NCI-H1694 (cell line): Measurements from ENCODE around the gene SDHB.
A peak's percentile ranks its signal among the peaks of the same experiment; 100 is the strongest.

Experiments
- DNase-seq: peaks from one replicate; lab custom pipeline; 2025; lab: John Stamatoyannopoulos, UW

The SDHB gene

DNA sequence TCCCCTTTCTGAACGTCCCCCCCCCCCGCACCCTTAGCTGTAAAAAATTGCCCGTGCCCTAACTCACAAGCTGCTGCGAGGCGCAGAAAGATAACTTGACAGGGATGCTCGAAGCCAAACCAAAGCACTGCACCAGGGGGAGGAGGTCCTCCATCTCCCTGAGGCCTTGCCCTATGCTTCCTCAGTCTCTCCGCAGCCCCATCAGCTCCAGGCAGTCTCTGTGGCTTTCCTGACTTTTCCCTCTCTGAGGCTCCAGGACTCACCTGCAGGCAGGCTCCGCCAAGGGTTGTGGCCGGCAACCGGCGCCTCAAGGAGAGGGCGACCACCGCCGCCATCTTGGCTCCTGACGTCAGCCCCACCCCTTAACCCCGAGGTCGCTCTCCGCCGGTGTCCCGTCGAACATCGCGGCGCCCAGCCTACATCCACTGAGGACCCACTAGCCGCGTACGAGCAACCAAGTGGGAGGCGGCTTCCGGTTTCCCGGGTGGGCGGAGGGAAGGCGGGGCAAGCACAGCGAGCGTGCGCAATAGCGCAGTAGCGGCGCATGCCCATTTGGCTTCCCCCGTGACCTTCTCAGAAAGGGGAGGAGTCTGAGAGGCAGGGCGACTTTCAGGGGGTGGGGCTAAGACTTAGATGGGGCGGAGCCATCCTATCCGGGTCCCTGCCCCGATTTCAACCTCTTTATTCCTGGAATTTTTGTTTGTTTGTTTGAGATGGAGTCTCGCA lies at the start of gene SDHB:
SDHB (minus strand) TSS at position 348 of the 726 bp plus-strand sequence; CDS start at position 335, 13 bp downstream.
- DNase-seq = peak; percentile 92

DNA sequence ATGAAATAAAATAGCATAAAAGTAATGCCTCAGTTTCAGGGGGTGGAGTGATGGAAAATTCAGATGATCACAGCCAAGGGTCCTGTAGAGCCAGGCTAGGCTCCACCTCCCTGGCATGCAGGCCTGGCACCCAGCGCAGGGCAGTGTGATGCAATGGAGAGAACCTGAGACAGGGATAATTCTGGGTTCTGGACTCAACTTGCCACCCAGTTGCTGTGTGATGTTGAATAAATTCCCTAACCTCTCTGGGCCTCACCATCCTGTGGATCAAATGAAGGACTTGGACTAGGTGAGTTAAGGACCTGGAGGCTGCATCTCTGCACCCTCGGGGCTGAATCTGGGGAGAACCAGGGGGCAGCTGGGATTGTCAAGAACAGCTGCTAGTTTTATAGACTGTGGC lies 48.4 kb upstream of the SDHB start:
- DNase-seq = no peak

DNA sequence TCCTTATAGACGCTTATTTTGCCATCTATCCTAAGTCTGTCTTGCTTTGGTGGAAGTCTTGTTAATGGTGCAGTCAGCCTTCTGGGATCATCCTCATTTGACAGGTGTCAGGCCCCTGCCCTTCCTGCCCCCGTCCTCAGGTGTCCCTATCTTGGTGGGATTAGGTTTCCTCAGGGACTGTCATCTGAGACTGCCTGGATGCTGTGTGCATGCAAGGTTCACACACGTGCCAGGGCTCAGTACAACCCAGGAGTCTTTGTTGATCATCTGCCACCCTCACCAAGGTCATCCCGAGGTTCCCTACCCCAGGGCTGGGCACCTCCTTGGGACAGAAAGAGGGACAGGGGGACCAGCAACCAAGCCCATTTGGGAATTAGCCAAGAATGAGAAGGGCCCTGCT lies 47.4 kb upstream of the SDHB start:
- no peak for DNase-seq

DNA sequence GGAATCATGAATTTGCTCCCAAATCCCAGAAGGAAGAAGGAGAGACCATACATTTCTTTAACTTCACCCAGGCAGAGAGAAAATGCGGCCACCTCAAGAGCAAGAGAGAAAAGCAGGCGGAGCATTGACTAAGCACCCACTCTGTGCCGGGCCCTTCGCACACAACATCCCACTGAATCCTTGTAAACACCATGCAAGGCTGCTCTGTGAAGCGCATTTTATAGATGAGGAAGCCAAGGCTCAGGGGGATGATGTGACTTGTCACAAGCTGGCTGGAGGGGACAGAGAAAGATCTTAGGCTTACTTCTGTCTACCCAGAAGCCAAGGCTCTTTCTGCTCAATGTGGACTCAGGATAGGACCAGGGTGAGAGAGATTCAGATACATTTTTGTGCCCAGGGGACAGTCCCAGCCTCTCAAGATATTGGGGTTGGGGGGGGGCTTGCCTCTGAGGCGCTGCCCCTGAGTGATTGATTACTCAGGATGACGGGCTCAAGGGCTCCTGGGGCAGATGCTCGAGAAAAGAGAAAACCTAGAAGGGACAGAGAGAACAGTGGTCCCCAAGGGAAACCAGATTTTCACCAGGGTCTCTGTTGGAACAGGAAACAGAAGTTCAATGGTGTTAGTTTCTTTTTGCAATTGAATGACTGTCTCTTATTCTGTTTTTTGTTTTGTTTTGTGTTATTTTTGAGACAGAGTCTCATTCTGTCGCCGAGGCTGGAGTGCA lies 45.9 kb upstream of the SDHB start:
- DNase-seq = no peak

DNA sequence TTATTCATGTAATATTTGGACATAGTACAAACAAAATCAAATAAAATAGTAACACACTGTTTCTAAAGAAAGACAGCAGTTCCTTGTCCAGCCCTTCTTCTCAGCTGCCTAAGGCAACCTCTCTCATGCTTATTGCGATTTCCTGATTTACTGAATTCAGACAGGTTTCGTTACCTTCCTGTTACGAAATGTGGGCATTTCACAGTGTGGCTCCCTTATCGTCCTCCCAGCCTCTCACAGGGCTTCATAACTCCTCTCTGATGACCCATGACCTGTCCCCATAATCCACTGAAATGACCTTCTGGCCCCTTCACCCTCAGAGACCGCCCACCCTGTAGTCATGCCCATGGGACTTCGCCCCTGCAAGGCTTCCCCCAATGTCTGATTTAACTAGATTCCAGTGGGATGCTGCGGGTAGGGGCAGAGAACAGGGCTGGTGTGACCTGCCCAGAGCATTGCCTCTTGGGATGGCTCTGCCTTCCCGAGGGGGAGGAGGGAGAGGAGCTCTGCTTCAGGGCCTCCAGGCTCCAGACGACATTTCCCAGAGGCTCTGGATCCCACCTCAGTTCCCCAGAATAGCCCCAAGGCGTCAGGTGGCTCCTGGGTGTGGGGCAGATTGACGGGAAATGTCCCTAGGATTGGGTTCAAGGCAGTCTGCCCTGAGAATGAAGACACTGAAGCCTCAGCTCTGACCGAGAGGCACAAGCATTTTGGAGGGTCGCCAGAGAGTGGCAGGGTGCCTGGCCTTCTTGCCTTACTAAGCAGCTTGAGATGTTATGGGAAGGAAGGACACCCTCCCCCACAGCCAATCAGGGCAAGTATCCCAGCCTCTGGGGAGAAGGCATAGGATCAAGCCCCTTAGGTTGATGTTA lies 44.9 kb upstream of the SDHB start:
- DNase-seq = no peak

DNA sequence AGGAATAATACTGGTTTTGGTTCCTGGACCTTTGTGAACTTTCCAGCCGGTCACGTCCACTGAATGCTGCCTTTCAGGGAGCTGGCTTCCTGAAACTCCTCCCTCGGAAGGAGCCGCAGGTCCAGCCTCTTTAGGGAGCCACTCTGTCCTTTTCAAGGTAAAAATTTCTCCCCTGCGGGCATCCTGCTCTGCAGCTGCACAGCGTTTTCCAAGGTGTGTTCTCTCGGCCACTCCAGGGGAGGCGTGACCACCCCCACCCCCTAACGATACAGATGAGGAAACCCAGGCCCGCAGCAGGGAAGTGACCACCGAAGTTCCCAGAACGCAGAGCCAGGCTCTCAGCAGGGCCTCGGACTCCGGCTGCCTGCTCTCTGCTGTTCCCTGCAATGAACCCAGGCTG lies 44.0 kb upstream of the SDHB start:
- DNase-seq = no peak

DNA sequence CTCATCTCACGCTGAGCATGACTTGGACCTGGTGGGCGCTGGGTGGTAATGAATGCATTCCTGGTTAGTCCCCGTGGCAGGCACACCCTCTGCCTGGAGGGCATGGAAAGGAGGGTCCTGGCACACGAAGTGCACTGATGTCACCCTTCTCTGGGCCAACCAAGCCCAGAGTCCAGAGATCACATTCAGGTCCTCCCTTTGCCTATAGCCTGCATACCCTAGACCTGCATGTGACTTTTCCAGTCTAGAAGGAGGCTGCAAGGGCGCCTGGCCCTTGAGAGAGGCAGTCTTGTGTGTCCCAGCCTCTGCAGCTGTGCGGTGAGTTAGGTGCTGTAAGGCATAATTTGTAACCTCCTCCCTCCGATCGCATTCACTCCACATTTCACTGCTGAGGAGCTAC lies 43.3 kb upstream of the SDHB start:
- DNase-seq = no peak

DNA sequence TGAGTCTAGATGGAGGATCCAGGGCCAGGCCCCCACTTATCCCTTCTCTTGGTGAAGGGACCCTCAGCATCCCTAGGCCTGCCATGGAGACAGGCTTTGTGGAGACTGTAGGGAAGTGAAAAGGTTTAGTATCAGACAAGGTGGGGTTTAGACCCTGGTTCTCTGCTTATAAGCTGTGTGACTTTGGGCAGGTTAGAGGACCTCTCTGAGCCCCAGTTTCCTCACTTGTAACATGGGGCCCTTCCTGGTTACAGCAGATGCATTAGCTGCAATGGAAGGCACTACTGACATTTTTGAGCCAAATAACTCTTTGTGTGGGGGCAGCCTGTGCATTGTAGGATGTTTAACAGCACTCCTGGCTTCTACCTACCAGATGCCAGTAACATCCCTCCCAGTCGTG lies 42.8 kb upstream of the SDHB start:
- no peak for DNase-seq

DNA sequence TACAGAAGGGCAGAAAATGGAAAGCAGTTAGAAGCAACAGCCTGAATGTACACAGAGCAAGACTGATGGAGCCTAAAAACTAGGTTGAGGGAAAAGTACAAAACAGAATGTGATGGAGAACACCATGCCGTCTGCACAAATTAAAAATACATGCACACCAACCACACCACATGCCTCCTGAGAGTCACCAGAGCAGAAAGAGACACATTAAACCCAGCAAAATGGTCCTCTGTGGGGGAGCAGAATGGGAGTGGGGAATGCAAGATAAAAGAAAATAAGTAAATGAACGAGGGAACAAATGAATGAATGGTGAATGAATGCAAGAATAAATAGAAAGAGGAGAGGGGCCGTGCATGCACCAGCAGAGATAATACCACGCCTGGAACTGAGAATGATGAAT lies 41.3 kb upstream of the SDHB start:
- no peak for DNase-seq

DNA sequence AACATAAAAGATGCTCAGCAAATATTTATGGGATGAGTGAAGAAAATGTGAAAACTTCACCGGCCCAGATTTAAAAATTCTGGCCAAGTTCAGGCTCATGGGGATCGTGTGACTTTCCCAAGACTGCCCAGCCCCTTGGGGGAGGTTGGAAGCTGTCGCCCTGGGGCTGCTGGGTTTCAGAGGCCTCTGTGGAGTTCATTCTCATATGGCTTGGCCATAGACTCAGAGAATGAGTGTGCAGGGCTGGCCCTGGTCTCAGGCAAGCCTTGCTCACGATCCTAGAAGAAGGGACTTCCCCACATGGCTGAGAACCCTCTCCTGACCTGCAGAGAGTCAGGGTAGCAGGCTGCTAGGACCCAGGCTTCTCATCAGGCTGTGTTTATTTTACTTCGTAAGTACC lies 40.8 kb upstream of the SDHB start:
- no peak for DNase-seq

DNA sequence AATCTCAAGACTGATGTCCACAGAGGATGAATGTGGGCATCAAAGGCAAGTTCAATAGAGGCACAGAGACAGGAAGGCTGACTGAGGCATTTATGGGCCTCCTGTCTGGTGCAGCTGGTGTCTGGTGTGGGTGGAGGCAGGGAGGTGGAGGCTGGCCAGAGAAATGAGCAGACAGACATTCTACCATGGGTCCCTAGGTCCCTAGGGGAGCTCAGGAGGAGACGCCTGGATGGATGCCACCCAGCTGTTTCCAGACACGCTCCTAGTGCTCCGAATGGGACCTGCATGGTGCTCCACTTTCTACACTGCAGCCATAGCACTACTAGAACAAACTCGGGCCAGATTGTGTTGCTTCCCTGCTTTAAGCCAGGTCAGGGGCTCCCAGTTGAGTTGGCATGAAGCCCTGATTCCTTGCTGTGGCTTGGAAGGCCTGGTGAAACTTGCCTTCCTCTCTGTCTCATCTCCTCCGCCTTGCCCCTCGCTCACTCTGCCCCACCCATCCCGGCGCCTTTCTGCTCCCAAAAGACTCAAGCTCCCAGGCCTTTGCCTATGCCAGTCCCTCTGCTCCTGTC lies 40.1 kb upstream of the SDHB start:
- peak; percentile 41 for DNase-seq

DNA sequence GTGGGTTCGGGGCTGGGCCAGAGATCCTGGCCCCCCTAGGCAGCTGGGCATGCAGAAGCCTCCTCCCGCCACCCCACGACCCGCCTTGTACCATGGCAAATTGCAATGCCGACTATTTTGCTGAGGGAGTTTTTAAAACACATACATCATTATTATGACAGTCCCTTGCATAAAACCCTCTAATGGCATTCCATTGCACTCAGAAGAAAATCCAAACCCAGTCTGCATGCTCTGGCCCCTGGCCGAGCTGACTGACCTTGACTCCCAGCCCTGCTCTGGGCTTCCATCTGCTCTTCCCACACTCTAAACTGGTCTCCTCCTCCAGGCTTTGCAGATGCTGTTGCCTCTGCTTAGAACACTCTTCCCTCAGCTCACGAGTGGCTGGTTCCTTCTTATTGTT lies 37.4 kb upstream of the SDHB start:
- no peak for DNase-seq

DNA sequence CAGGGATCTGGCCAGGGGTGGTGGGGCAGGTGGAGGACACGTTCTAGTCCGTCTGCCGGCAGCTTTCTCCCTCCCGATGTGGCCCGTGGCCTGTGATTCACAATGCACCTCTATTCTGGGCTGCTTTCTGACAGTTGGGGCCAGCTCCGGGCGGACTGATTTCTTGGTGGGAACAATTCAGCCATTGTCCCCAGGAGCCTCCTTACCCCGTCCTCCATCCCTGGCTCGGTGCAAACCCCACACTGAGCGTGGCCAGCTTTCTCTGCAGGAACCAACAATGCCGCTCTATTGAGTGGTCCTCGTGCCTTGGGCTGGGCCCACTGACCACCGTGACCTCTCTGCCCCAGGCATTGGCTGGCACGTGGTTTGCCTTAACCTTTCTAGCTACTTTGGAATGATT lies 35.7 kb upstream of the SDHB start:
- DNase-seq = no peak

DNA sequence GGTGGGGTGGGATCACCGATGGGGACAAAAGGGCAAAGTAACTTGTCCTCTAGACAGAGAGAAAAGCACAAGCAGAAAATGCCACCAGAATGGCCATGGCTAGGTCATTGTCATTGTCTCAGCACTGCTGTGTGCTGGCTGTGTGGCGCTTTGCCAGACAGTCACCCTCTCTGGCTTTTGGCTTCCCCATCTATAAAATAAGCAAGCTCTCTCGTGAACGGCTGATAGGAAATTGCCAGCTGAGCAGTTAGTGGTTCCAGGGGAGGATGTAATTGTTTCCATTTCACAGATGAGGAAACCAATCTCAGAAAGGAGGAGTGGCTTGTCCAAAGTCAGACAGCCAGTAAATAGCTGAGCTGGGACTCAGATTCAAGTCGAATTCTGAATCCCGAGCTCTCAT lies 32.9 kb upstream of the SDHB start:
- DNase-seq = no peak

DNA sequence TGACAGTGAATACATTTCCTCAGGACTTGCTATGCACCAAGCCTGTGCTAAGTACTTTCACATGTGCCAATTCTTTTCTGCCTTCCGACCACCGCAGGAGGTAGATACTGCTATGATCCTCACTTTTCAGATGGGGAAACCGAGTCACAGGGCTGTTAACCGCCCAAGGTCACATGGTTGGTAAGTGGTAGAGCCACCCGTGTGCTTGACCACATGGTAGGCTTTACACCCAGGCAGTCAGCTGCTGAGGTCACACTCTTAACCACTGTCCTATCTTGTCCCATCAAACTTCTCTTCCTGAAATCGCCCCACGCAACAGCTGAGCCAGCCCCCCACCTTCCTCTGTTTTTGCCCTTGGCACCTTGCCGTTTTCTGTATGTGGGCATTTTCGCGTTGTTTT lies 31.0 kb upstream of the SDHB start:
- DNase-seq = no peak

DNA sequence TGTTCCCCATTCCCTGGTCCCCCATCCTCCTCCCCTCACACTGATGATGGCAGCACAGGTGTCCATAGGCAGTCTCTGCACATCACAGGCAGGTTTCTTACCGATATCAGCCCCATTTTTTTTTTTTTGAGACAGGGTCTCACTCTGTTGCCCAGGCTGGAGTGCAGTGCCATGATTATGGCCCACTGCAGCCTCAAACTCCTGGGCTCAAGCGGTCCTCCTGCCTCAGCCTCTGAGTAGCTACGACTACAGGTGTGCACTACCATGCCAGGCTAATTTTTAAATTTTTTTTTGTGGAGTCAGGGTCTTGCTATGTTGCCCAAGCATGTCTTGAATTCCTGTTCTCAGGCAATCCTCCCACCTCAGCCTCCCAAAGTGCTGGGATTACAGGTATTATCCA lies 28.9 kb upstream of the SDHB start:
- no peak for DNase-seq

DNA sequence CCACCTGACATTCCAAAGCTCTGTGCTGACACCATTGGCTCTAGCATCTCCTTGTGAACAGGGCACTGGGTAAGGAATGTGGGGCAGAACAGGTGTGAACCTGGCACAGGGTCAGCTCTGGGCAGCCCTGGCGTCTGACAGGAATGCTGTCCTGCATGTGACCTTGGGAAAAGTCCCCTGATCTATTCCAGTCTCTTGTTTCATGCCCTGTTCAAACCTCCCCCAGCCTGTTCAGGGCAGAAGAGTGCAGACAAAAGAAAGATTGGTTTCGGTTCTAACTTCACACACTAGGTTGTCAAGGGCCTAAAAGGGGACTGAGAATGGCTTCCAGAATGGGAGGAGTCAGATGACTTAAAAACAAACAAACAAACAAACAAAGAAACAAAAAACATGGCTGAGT lies 27.6 kb upstream of the SDHB start:
- no peak for DNase-seq

DNA sequence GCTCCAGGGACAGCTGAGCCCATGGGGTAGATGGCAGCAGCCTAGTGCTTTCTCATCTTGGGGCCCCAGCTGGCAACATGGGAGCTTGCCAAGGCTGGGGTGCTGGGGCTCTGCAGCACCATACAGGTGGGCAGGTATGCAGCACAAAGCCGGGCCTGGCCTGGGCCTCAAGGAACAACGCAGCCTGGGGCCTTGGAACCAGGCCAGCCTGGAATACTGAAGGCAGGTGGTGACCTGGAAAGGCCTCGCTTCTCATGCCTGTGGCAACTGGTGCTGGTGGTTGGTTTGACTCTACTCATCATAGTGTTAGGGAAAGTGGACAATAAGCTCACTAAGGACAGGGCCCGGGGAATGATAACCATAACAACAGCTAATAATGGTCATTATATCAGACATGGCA lies 27.0 kb upstream of the SDHB start:
- no peak for DNase-seq

DNA sequence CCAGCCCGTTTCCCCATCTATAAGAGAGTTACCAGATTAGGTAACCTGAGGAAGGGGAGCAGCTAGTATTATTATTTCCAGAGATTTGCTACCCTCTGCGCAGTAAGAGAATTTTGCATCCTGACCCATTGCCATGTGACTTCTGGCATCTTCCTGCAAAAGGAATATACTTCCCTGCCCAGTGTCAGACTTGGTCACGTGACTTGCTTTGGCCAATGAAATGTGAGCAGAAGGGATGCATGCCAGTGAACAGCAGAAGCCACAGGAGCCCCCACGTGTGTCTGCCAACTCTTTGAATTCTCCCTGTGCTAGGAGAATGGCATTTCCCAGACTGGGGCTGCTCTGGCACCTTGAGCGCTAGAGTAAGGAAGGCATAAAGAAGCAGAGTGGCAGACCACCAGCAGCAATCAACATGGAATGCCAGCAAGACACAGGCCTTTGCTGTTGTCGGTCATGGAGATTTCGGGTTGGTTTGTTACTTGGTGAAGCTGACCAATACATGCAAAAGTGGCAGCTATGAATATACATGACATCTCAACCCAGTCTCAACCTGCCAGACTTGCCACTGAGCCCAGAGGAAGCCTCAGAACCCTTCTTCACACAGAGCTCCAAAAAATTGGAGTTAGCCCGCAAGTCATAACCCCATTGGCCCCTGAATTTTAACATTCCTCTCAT lies 26.4 kb upstream of the SDHB start:
- no peak for DNase-seq

DNA sequence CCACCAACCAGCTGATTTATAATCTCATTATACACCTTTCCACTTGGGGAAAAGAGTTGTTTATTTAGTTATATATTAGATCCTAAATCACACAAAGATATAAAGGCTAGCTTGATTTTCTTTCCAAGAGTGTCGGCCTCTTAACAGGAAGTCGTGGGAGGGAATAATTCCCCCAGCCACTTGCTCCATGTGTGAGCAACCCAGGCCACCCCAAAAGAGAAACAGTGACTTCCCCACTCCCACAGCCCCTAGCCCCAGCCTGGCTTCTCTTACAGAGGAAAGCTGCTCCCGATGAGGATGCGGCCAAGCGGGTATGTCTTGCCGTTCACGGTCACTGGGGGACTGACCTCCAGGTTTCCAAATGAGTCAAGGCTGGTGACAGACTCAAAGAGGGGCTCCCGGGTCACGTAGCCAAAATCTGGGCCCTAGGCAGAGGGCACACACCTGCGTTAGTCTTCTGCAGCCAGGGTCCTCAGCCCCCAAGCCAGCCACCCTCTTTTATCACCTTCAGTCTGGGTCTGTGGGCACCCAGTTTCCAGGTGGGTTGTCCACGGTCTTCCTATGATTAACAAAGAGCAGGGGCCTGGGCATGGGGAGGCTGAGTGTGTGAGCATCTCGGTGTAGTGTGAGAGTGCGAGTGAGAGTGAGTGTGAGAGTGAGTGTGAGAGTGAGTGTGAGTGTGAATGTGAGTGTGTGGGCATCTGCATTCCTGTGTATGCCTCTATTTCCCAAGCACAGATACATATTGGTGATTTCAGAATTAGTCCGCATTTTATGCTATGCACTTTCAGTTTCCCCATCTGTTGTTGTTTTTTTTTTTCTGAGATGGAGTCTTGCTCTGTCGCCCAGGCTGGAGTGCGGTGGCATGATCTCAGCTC lies 25.4 kb upstream of the SDHB start:
- no peak for DNase-seq
